HepG2 (cell line): Measurements from ENCODE around the gene WSB2. TPM values are rescaled to one million over a fixed set of nuclear protein-coding genes. Genes with fewer than 3 reads are reported as not detected.

ENCODE experiments used
- ATAC-seq: fragments of 200-7000 bp; cut with Tn5 transposase; 3 replicates; pipeline ENCODE4 v1.9.1; 2020; ENCODE audit warnings: mild to moderate bottlenecking, moderate library complexity
- BruUV-seq: library from RNA; stranded (reverse); fragments of 400-500 nt; replicated peaks from 2 replicates; lab custom pipeline; 2021; lab: Mats Ljungman, UMichigan
- CTCF ChIA-PET: fragments of 300-600 bp; formaldehyde crosslinking; extraction: SDS; loops from one replicate; lab custom pipeline; 2021; ENCODE audit warnings: low total read pairs, inconsistent platforms, low intra/inter-chr PET ratio; lab: Yijun Ruan, JAX
- POLR2A ChIA-PET: fragments of 350-600 bp; sonication (Branson Sonifier 250); formaldehyde crosslinking; loops from one replicate; lab custom pipeline; 2020; ENCODE audit warnings: antibody characterized with exemption, inconsistent platforms; lab: Yijun Ruan, JAX
- DNase-seq: peaks from one replicate; pipeline ENCODE4 v3.0.0-alpha.2; 2015; ENCODE audit warnings: low spot score
- FAIRE-seq: peaks from 3 replicates; lab custom pipeline; 2011; peaks lifted over from hg19 to GRCh38; lab: Jason Lieb, UNC
- H2AFZ ChIP-seq: one replicate; pipeline ENCODE4 v1.6.1; 2011; ENCODE audit warnings: low read length, inconsistent platforms
- H3K27ac ChIP-seq: fragments of 300-600 bp; 3 replicates; pipeline ENCODE4 v1.8.0; 2011; ENCODE audit warnings: mixed run types, mild to moderate bottlenecking, mixed read lengths, low read length, inconsistent platforms; ENCODE audit not compliant: insufficient read depth; ENCODE audit errors: extremely low read length
- H3K27me3 ChIP-seq, 2 experiments: fragments of 200-600 bp in 1 of 2; 2 replicates in 1 of 2; 3 replicates in 1 of 2; pipeline versions ENCODE4 v1.6.0 to v1.8.0; 2011; ENCODE audit warnings: low read length in 2 of 2, mild to moderate bottlenecking in 2 of 2, moderate library complexity in 2 of 2, inconsistent platforms in 1 of 2; ENCODE audit not compliant: insufficient read depth in 2 of 2, control insufficient read depth in 1 of 2
- H3K36me3 ChIP-seq, 2 experiments: fragments of 200-600 bp in 1 of 2; replicated peaks in 1 of 2; 2 replicates in 1 of 2; 3 replicates in 1 of 2; pipeline versions ENCODE4 v1.5.1 to v1.8.0; 2011; ENCODE audit warnings: low read length in 2 of 2, inconsistent platforms in 1 of 2; ENCODE audit not compliant: insufficient read depth in 2 of 2, control insufficient read depth in 1 of 2
- H3K4me1 ChIP-seq: 2 replicates; pipeline ENCODE4 v1.5.1; 2012; ENCODE audit warnings: low read length, inconsistent platforms; ENCODE audit not compliant: insufficient read depth
- H3K4me2 ChIP-seq: 2 replicates; pipeline ENCODE4 v1.6.0; 2011; ENCODE audit warnings: low read depth, low read length, inconsistent platforms
- H3K4me3 ChIP-seq, 3 experiments: fragments of 200-600 bp in 1 of 3; sonication (generic), shearing (Covaris generic) in 1 of 3; replicated peaks in 1 of 3; 2 replicates each; pipeline ENCODE4 v1.5.1; 2011 to 2016; ENCODE audit warnings: low read length in 3 of 3, inconsistent platforms in 2 of 3, low read depth in 2 of 3, mild to moderate bottlenecking in 2 of 3, control low read depth in 1 of 3, mixed read lengths in 1 of 3; ENCODE audit not compliant: insufficient read depth in 1 of 3
- H3K79me2 ChIP-seq: one replicate; pipeline ENCODE4 v1.6.1; 2011; ENCODE audit warnings: low read length, inconsistent platforms; ENCODE audit not compliant: insufficient read depth
- H3K9ac ChIP-seq: 2 replicates; pipeline ENCODE4 v1.6.0; 2011; ENCODE audit warnings: mild to moderate bottlenecking, low read depth, low read length, inconsistent platforms; ENCODE audit not compliant: insufficient read depth
- H3K9me3 ChIP-seq: 2 replicates; pipeline ENCODE4 v1.5.1; 2012; ENCODE audit warnings: mild to moderate bottlenecking, low read length
- H4K20me1 ChIP-seq: 2 replicates; pipeline ENCODE4 v1.6.0; 2011; ENCODE audit warnings: inconsistent platforms, mild to moderate bottlenecking, low read length, moderate library complexity; ENCODE audit not compliant: insufficient read depth
- KDM5A ChIP-seq: fragments of 200-600 bp; sonication (generic); IDR thresholded peaks from 2 replicates; pipeline ENCODE4 v1.7.0; 2018; ENCODE audit warnings: antibody characterized with exemption, mild to moderate bottlenecking, low read length, borderline replicate concordance
- MIER2 ChIP-seq: IDR thresholded peaks from 2 replicates; pipeline ENCODE4 v1.6.1; 2016; ENCODE audit warnings: missing biosample characterization, missing genetic modification reagents
- WGBS: methylation state at CpG from one replicate; pipeline ENCODE4 v1.1.6; 2017; ENCODE audit warnings: low lambda C conversion rate; 5-methylcytosine and 5-hydroxymethylcytosine counted together
- in situ Hi-C: cut with HindIII; loops from 2 replicates; pipeline ENCODE4 v1.10.0; 2017; ENCODE audit warnings: low pct_unique_long_range_greater_than_20kb; ENCODE audit not compliant: extremely low pct_ligation_motif_present
- intact Hi-C: fragments of 100-400 bp; cut with micrococcal nuclease; formaldehyde crosslinking; loops from one replicate; pipeline ENCODE4 v1.10.0; 2022; ENCODE audit not compliant: unreplicated experiment
- polyA plus RNA-seq, 8 experiments: library from polyadenylated mRNA; depleted of rRNA in 3 of 8; stranded (reverse) in 7 of 8; unstranded in 1 of 8; fragments of >200 nt; fragmentation: Illumina TruSeq in 4 of 8; extraction: Trizol in 4 of 8; gene quantifications; 2 replicates each; pipeline versions ENCODE4 v1.2.1 to v1.2.3, GENCODE V29; 2011 to 2016; ENCODE audit warnings: low read depth in 4 of 8, missing spikeins in 1 of 8, mixed read lengths in 1 of 8; ENCODE audit not compliant: insufficient read depth in 1 of 8
- total RNA-seq, 5 experiments: library from RNA; depleted of rRNA; stranded (reverse); fragments of >200 nt; fragmentation: Illumina TruSeq; extraction: Trizol; gene quantifications; 2 replicates each; pipeline ENCODE4 v1.2.3, GENCODE V29; 2016; ENCODE audit warnings: low read depth in 1 of 5
- TF ChIP-seq, protein P1 (sequence below): sonication (generic); formaldehyde crosslinking; conservative IDR thresholded peaks from 2 replicates; pipeline ENCODE4 v1.8.0; 2022; ENCODE audit warnings: mild to moderate bottlenecking, moderate library complexity, missing genetic modification reagents
- TF ChIP-seq, protein P2 (sequence below), 2 experiments: IDR thresholded peaks; 2 replicates each; pipeline ENCODE4 v1.6.1; 2011 to 2012; ENCODE audit warnings: low read length in 2 of 2, borderline replicate concordance in 1 of 2, low read depth in 1 of 2, mild to moderate bottlenecking in 1 of 2, moderate library complexity in 1 of 2
- TF ChIP-seq, protein P3 (sequence below): sonication (generic); formaldehyde crosslinking; IDR thresholded peaks from 2 replicates; pipeline ENCODE4 v1.4.0; 2020; ENCODE audit warnings: missing genetic modification reagents, mild to moderate bottlenecking, borderline replicate concordance

The WSB2 gene
- total and polyA plus RNA-seq, 2 of the 13 experiments (the other 11 are each of a cell fraction or from before 2014, with no cell fraction given), result 31.0 to 82.8 TPM

GRCh38 chr12:118061011-118061872, at the start of gene WSB2 (continued):
- peak; percentile 30; the same call in 1 of the 2 replicates for TF ChIP-seq KDM5A
- TF ChIP-seq, protein P1, sequence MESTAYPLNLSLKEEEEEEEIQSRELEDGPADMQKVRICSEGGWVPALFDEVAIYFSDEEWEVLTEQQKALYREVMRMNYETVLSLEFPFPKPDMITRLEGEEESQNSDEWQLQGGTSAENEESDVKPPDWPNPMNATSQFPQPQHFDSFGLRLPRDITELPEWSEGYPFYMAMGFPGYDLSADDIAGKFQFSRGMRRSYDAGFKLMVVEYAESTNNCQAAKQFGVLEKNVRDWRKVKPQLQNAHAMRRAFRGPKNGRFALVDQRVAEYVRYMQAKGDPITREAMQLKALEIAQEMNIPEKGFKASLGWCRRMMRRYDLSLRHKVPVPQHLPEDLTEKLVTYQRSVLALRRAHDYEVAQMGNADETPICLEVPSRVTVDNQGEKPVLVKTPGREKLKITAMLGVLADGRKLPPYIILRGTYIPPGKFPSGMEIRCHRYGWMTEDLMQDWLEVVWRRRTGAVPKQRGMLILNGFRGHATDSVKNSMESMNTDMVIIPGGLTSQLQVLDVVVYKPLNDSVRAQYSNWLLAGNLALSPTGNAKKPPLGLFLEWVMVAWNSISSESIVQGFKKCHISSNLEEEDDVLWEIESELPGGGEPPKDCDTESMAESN (CRISPR knock-in tag), result no peak

- BruUV-seq, result no TSS peak
- Histone ChIP-seq H3K4me3 (no peak overlapping the region), H2AFZ (no peak overlapping the region), H3K9me3 (no peaks in the 10 kb centered on the region), H3K9ac (no peak overlapping the region), H3K4me2 (no peak overlapping the region), H3K27me3 (no peaks in the 10 kb centered on the region), H3K4me1 (peaks cover 27% of the 10 kb centered on the region), H3K27ac (no peak overlapping the region)
- intact Hi-C loops, result no loop called here
- POLR2A ChIA-PET, result interaction anchor here (1.5 kb wide), 1 partner anchor 26 kb away, joined by 8 read pairs; the partner anchor contains the start of gene PEBP1
- DNase-seq (no peak), FAIRE-seq (no peak)
- 71% methylated on average over 1 of the region's 1 CpG for WGBS
- peak; percentile 84 for TF ChIP-seq MIER2
- TF ChIP-seq, protein P2, sequence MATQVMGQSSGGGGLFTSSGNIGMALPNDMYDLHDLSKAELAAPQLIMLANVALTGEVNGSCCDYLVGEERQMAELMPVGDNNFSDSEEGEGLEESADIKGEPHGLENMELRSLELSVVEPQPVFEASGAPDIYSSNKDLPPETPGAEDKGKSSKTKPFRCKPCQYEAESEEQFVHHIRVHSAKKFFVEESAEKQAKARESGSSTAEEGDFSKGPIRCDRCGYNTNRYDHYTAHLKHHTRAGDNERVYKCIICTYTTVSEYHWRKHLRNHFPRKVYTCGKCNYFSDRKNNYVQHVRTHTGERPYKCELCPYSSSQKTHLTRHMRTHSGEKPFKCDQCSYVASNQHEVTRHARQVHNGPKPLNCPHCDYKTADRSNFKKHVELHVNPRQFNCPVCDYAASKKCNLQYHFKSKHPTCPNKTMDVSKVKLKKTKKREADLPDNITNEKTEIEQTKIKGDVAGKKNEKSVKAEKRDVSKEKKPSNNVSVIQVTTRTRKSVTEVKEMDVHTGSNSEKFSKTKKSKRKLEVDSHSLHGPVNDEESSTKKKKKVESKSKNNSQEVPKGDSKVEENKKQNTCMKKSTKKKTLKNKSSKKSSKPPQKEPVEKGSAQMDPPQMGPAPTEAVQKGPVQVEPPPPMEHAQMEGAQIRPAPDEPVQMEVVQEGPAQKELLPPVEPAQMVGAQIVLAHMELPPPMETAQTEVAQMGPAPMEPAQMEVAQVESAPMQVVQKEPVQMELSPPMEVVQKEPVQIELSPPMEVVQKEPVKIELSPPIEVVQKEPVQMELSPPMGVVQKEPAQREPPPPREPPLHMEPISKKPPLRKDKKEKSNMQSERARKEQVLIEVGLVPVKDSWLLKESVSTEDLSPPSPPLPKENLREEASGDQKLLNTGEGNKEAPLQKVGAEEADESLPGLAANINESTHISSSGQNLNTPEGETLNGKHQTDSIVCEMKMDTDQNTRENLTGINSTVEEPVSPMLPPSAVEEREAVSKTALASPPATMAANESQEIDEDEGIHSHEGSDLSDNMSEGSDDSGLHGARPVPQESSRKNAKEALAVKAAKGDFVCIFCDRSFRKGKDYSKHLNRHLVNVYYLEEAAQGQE (IDR thresholded peaks at IDR 0.05; ENCODE audit: borderline replicate concordance in 1 of 2, low read depth in 1 of 2, low read length in 2 of 2), result peak; percentile 24 to 88
- TF ChIP-seq, protein P3, sequence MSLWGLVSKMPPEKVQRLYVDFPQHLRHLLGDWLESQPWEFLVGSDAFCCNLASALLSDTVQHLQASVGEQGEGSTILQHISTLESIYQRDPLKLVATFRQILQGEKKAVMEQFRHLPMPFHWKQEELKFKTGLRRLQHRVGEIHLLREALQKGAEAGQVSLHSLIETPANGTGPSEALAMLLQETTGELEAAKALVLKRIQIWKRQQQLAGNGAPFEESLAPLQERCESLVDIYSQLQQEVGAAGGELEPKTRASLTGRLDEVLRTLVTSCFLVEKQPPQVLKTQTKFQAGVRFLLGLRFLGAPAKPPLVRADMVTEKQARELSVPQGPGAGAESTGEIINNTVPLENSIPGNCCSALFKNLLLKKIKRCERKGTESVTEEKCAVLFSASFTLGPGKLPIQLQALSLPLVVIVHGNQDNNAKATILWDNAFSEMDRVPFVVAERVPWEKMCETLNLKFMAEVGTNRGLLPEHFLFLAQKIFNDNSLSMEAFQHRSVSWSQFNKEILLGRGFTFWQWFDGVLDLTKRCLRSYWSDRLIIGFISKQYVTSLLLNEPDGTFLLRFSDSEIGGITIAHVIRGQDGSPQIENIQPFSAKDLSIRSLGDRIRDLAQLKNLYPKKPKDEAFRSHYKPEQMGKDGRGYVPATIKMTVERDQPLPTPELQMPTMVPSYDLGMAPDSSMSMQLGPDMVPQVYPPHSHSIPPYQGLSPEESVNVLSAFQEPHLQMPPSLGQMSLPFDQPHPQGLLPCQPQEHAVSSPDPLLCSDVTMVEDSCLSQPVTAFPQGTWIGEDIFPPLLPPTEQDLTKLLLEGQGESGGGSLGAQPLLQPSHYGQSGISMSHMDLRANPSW (CRISPR knock-in tag), result no peak
- TF ChIP-seq, all 625 proteins: peak for 2
- H3K36me3 ChIP-seq, result no peaks in the 10 kb centered on the region
- CTCF ChIA-PET, result no interaction called here
- in situ Hi-C loops, result no loop called here
- ATAC-seq, result peak; percentile 22; the same call in 1 of the 3 replicates
- H4K20me1 ChIP-seq, result no peaks in the 10 kb centered on the region
- no peaks in the 10 kb centered on the region for H3K79me2 ChIP-seq
These were observed 48.1 kb upstream of the WSB2 start for GRCh38 chr12:118109088-118109487.
